Measurements from ENCODE around the gene ADORA3. TPM values are rescaled to one million over a fixed set of nuclear protein-coding genes. Genes with fewer than 3 reads are reported as not detected.

The ADORA3 gene
- total and polyA plus RNA-seq, 2 of the 4 experiments (the other 2 are of a cell fraction) = not detected

GRCh38 chr1:111520053-111520452 is 16.6 kb upstream of the ADORA3 start:
- no peak overlapping the region for H4K5ac ChIP-seq (ENCODE audit: low read depth, low read length)
- no peaks in the 10 kb centered on the region for H3K36me3 ChIP-seq (ENCODE audit: control insufficient read depth, insufficient read depth, low read length)
- no peaks in the 10 kb centered on the region for H3K9me3 ChIP-seq (ENCODE audit: control insufficient read depth, insufficient read depth, low read length)
- no CpG with 5 or more reads among the region's 3 CpGs for WGBS, 2 experiments (ENCODE audit: extremely low coverage in 2 of 2, insufficient read length in 1 of 2)
- dilution Hi-C loops (cut with HindIII; ENCODE audit: low sequenced_read_pairs, unreplicated experiment) = no loop called here
- H2BK120ac ChIP-seq (ENCODE audit: low read depth, low read length) = no peak overlapping the region
- H3K56ac ChIP-seq (ENCODE audit: extremely low read depth, insufficient read depth, low read length) = no peak overlapping the region
- H3K18ac ChIP-seq (ENCODE audit: low read depth, low read length) = no peak overlapping the region
- H3K14ac ChIP-seq (replicated peaks; ENCODE audit: low read depth, low read length) = no peak overlapping the region
- no peak overlapping the region for H2BK5ac ChIP-seq (ENCODE audit: low read depth, low read length, poor library complexity, severe bottlenecking)
- intact Hi-C loops (cut with micrococcal nuclease) = no loop called here
- H3K79me1 ChIP-seq (ENCODE audit: low read depth in 1 of 2, low read length in 2 of 2) = no peaks in the 10 kb centered on the region
- H3K4ac ChIP-seq (ENCODE audit: low read depth, low read length) = no peak overlapping the region
- in situ Hi-C loops (cut with MboI; ENCODE audit: low sequenced_read_pairs) = no loop called here
- no peak overlapping the region for H3K4me3 ChIP-seq (ENCODE audit: insufficient read depth, low read depth, low read length)
- H2BK20ac ChIP-seq (ENCODE audit: low read depth, low read length) = no peak overlapping the region
- no peak for TF ChIP-seq MXI1 (IDR thresholded peaks at IDR 0.05; ENCODE audit: borderline replicate concordance, low read depth, low read length)
- no peak for TF ChIP-seq BHLHE40 (IDR thresholded peaks at IDR 0.05; ENCODE audit: low read depth, low read length)
- TF ChIP-seq CEBPB (IDR thresholded peaks at IDR 0.05; ENCODE audit: low read depth, low read length) = no peak
- no peak for TF ChIP-seq RCOR1 (IDR thresholded peaks at IDR 0.05; ENCODE audit: insufficient replicate concordance, low read length)
- no peaks in the 10 kb centered on the region for H3K27me3 ChIP-seq (ENCODE audit: control insufficient read depth, insufficient read depth, low read length)
- H4K91ac ChIP-seq (ENCODE audit: insufficient read depth, low read depth, low read length) = no peak overlapping the region
- no peak overlapping the region for H3K4me2 ChIP-seq (ENCODE audit: low read depth, low read length)
- BruUV-seq (replicated peaks) = no TSS peak
- no peak overlapping the region for H2AFZ ChIP-seq (replicated peaks; ENCODE audit: low read length, poor library complexity)
- no peak for ATAC-seq (ENCODE audit: low read depth)
- ChIA-PET POLR2A (ENCODE audit: unreplicated experiment) (no interaction called here), CTCF (no interaction called here)
- no peak overlapping the region for H4K8ac ChIP-seq (ENCODE audit: low read depth in 2 of 2, low read length in 2 of 2)
- no peak overlapping the region for H3K23ac ChIP-seq (ENCODE audit: low read depth, low read length)
- DNase-seq = no peak
- H3K9me1 ChIP-seq (ENCODE audit: insufficient read depth, low read length) = peaks cover 7% of the 10 kb centered on the region
- H2BK15ac ChIP-seq (ENCODE audit: low read depth, low read length) = no peak overlapping the region
- no peak overlapping the region for H2AK5ac ChIP-seq (ENCODE audit: low read depth, low read length)
- H2AK9ac ChIP-seq (replicated peaks; ENCODE audit: low read depth, low read length, poor library complexity) = no peak overlapping the region
- no peak overlapping the region for H3K9ac ChIP-seq (ENCODE audit: low read depth, low read length)
- no peak overlapping the region for H3K27ac ChIP-seq (ENCODE audit: insufficient read depth, low read length)
- H3K4me1 ChIP-seq (ENCODE audit: control insufficient read depth, insufficient read depth, low read length) = peaks cover 7% of the 10 kb centered on the region
- H4K20me1 ChIP-seq (ENCODE audit: insufficient read depth, low read length) = no peaks in the 10 kb centered on the region
